IPS DF 4.7 (cell line): Measurements from ENCODE around the gene RPE.
A peak's percentile ranks its signal among the peaks of the same experiment; 100 is the strongest.

Experiments used
- DNase-seq: peaks from one replicate; pipeline ENCODE4 v3.0.0-alpha.2; 2013; ENCODE audit warnings: low spot score; ENCODE audit errors: extremely low read depth

Gene RPE

GRCh38 chr2:210002158-210003157 lies at the start of gene RPE:
RPE (plus strand) TSS chr2:210002638; CDS start chr2:210002662, 24 bp downstream.
- DNase-seq, result peak; percentile 79

- DNase-seq, result no peak
Observed at GRCh38 chr2:209956271-209956670, 46.2 kb upstream of the RPE start.

DNA sequence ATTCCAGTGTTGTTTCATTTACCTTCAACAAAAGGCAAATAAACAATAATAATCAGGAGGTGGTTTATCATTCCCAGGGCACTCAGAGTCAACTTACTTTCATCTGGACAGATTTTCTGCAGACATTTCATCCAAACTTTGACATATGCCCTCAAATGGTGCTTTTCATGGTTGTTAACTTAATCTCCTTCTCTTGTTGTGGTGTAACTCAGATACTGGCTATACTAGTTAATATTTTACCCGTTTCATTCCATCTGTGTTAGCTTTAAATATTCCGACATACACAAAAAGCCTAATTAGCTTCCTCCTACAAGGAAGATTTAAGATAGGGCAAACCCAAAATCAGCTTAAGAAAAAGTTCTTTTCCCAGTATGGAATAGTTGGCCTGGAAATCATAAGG lies 44.4 kb upstream of the RPE start:
- DNase-seq, result no peak

- DNase-seq, result no peak
Observed at GRCh38 chr2:209960045-209960444, 42.4 kb upstream of the RPE start.

DNA sequence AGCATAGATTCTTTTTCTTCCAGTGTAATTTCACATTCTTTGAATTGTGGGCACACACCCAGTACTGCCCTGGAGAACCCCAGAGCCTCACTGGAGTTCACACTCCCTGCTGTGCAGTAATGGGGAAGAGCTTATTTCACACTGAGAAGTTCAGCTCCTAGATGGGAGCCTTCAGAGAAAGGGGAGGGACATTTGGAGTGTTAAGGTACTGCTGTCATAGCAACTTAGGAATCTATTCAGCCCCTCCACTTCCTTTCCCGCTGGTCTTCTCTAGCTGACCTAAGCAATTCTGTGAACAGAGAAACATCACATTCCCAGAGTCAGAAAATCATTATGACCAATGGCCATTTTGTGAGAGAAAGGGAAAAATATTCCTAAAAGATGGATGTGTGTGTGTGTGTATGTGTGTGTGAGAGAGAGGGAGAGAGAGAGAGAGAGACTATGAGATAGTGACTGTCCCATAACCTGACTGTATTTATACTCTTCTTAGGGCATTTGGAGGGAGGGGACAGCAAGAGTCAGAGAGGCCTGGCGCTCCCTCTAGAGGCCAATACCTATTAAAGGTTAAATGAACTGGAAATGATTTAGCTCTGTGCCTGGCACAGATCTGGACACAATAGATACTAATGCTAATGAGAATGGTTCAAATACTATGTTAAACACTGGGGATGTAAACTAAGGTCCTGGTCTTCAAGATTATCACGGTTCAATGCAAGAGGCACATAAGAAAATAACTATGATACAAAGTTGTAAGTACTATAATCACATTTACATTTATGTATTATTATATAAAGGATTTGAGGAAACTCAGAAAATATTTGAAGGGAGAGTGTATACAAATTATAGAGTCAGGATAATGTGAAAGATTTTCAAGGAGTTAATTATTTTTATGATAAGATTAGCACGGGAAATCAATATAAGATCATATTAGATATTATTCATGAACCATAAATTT lies 41.5 kb upstream of the RPE start:
- peak; percentile 66 for DNase-seq

DNA sequence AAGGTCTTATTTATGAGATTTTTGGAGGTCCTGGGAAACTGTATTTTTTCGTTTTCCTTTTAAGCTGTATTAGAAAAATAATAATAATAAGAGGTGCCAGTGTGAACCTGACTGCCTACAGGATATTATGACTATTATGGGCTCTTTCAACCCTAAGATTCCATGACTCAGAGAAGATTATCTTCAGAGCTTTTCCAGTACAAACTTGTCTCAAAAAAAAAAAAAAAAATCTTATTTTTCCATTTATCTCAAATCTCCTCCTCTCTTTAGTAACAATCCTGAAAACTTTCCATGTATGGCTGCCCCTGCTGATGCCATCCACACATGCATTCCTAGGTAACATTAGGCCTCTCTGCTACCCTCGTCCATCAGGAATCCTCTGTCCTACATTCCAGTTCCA lies 36.7 kb upstream of the RPE start:
- no peak for DNase-seq

DNA sequence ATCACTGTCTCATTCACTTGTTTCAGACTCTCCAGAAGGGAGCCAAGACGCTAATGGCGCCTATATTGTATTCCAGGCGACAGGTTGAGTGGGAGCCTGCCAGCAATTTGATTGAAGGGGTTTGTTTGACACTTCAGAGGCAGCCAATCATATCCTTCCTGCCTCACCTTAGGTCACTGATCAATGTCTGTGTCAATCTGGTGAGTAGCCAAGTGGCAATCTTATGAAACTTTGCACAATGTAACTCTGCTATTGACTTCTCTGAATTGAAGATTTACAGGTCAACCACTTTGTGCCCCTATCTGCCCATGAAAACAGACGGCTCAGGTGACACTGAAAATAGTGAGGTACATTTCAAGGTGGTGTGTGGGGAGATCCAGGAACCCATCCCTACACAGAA lies 32.7 kb upstream of the RPE start:
- no peak for DNase-seq

- DNase-seq, result no peak
Observed at GRCh38 chr2:209970271-209970670, 32.2 kb upstream of the RPE start.

- no peak for DNase-seq
Observed at GRCh38 chr2:209970711-209971110, 31.7 kb upstream of the RPE start.

- no peak for DNase-seq
Observed at GRCh38 chr2:209973328-209973727, 29.1 kb upstream of the RPE start.

- DNase-seq, result no peak
Observed at GRCh38 chr2:209974576-209974975, 27.9 kb upstream of the RPE start.

DNA sequence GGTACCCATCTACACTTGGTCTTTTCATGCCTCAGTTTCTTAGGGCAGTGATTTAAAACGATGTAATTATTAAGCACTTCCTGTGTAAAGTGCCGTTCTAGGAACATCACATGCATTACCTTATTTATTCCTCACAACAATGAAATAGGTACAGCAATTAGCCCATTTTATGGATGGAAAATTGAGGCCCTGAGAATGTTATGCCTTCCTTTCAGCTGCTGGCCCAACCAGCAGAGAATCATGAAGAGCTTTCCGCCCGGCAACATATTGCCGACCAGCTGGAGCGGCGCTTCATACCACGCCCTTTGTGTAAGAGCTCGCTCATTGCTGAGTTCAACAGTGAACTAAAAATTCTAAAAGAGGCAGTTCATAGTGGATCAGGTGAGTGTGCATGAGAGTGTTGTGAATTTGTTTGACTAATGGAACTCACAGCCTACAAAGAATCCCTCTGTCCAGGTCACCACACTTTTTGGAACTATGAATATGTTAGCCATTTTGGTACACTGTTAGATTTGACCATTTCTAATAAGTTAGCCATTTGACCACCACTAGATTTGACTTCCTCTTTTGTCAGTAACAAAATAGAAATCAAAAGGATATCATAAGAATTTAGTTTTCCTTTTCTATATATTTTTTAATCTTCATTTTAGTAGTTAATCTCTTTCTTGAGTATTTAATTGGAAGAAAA lies 25.6 kb upstream of the RPE start:
- DNase-seq, result no peak

DNA sequence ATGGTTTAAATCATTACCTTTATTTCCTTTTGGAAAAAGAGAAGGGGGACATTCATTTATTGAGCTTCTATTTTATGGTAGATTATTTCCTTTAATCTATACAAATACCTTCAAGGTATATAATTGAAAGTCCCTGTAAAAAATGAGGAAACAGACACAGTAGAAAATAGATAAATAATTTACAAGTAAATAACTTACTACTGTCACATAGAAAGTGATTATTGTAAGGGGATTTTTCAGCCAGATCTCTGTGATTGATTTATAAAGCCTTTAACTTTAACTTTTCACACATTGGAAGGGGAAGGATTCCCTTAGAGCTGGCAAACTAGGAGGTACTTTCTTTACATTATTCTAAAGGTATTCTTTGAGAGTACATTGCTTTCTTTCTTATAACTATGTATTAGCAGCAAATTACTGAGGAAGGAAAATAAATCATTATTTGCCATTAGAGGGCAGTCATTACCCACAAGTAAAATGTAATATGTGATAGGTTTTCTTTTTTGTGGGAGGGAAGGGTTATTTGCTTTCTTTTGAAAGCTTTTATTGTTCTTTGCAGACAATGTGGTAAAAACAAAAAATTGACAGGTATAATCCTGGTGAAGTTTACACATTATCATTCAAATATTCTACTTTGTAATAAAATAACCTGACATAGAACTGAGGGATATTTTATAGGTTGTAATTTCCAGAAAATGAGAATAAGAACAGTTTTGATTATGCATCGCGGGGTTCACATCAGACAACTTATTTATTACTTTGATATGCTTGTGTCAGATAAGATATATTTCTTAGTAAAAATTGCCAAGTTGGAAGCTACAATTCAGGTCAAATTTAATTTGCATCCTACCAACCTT lies 24.8 kb upstream of the RPE start:
- no peak for DNase-seq

DNA sequence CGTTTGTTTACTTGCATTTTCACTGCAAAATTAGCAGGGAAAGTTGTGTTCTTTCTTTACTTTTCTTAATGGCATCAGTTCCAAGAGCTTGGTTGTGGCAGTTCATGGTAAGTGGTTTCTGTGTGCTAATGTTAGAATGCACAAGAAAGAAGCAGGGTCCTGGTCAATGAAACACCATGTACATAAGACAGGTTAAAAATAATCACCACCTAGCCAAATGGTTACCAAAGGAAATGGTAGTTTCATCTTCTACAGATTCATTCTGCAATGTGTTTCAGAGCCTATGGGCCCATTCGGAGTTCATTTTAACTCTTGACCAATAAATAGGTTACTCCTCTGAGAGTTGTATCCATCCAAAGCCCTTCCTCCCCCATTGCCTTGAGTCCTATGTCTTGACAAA lies 18.1 kb upstream of the RPE start:
- no peak for DNase-seq

DNA sequence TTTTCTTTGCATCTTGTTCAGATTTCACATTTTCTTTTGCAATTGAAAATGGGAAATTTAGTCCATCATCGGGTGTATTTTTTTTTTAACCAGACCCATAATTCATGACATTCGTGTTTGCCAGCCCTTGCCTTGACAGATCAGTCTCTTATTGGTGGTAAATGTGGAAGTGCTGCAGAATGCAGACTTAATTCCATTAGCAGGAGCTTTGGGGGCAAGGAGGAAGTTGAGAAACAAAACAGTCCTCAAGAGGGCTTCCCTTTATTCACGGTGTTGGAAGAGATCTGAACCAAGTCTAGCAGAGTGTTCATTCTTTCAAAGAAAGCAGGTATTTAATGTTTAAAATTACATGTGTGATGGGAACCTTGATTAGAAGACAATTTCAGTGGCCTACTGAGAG lies 16.6 kb upstream of the RPE start:
- no peak for DNase-seq

- no peak for DNase-seq
Observed at GRCh38 chr2:209986415-209986814, 16.0 kb upstream of the RPE start.

GRCh38 chr2:209988010-209988409 lies 14.4 kb upstream of the RPE start:
- DNase-seq, result no peak

DNA sequence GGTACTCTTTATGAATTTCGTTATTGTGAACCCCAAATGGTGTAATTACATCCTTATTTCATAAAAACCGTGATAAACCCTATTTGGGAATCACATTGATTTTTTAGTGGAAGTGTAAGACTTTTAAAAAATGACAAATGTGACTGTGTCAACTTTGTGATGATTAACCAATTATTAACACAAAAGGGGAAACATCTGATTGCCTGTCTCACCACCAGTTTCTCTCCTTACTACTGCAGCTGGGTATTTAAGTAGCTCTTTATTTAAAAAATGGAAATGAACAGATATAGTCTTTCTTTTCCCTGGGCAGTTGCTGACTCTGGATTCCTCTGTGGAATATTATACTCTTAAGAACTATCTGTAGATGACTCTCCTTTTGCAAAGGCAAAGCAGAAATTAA lies 11.6 kb upstream of the RPE start:
- no peak for DNase-seq

- DNase-seq, result no peak
Observed at GRCh38 chr2:209993968-209994367, 8.5 kb upstream of the RPE start.

GRCh38 chr2:209998596-209998995 lies 3.8 kb upstream of the RPE start:
- no peak for DNase-seq
